Measurements from ENCODE around the gene KLK12.

GRCh38 chr19:51065221-51065960, 30.6 kb upstream of the KLK12 start:
- TF ChIP-seq, protein P1, sequence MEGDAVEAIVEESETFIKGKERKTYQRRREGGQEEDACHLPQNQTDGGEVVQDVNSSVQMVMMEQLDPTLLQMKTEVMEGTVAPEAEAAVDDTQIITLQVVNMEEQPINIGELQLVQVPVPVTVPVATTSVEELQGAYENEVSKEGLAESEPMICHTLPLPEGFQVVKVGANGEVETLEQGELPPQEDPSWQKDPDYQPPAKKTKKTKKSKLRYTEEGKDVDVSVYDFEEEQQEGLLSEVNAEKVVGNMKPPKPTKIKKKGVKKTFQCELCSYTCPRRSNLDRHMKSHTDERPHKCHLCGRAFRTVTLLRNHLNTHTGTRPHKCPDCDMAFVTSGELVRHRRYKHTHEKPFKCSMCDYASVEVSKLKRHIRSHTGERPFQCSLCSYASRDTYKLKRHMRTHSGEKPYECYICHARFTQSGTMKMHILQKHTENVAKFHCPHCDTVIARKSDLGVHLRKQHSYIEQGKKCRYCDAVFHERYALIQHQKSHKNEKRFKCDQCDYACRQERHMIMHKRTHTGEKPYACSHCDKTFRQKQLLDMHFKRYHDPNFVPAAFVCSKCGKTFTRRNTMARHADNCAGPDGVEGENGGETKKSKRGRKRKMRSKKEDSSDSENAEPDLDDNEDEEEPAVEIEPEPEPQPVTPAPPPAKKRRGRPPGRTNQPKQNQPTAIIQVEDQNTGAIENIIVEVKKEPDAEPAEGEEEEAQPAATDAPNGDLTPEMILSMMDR (IDR thresholded peaks at IDR 0.05) = no peak
- no peak for TF ChIP-seq EP300 (IDR thresholded peaks at IDR 0.05)
- no peak for TF ChIP-seq POLR2AphosphoS5 (IDR thresholded peaks at IDR 0.05)
- no peak for TF ChIP-seq POLR2A (IDR thresholded peaks at IDR 0.05)

Data from gastroesophageal sphincter (tissue), 3 donors.